Vagina (tissue), 2 donors: ENCODE data around the gene BEGAIN.

Source experiments
- CTCF ChIP-seq, 3 experiments: fragments of 450-650 bp in 2 of 3; fragments of 200-600 bp in 1 of 3; sonication (generic) in 1 of 3; IDR thresholded peaks; one replicate each; pipeline ENCODE4 v1.5.1; 2017 to 2019; ENCODE audit warnings: antibody characterized with exemption in 3 of 3, mild to moderate bottlenecking in 2 of 3, moderate library complexity in 2 of 3
- POLR2A ChIP-seq, 2 donors: fragments of 450-650 bp; IDR thresholded peaks; one replicate each; pipeline ENCODE4 v1.6.1; 2017; ENCODE audit warnings: antibody characterized with exemption in 2 of 2, mild to moderate bottlenecking in 2 of 2, moderate library complexity in 2 of 2
- POLR2AphosphoS5 ChIP-seq, 2 donors: sonication (generic); formaldehyde crosslinking; IDR thresholded peaks; one replicate each; pipeline ENCODE4 v1.9.0; 2017; ENCODE audit warnings: antibody characterized with exemption in 2 of 2, mild to moderate bottlenecking in 2 of 2, low read depth in 1 of 2; ENCODE audit not compliant: insufficient read depth in 1 of 2

- TF ChIP-seq CTCF (IDR thresholded peaks at IDR 0.05): no peak
- TF ChIP-seq POLR2A (IDR thresholded peaks at IDR 0.05): no peak
- no peak for TF ChIP-seq POLR2AphosphoS5 (IDR thresholded peaks at IDR 0.05; ENCODE audit: insufficient read depth in 1 of 2, low read depth in 1 of 2)
Observed at GRCh38 chr14:100548295-100548655, 38.9 kb downstream of the BEGAIN start.
